K562 (cell line): ENCODE measurements around the gene ZNF74. TPM values are rescaled to one million over a fixed set of nuclear protein-coding genes. Genes with fewer than 3 reads are reported as not detected.
"Not testable (repeated sequence)": the region's sequence is repeated elsewhere in the genome, so short reads cannot be mapped to it uniquely, and the experiment has no call there.

Experiments
- ATAC-seq: fragments of 200-7000 bp; cut with Tn5 transposase; 3 replicates; pipeline ENCODE4 v1.9.1; 2020; ENCODE audit warnings: moderate library complexity
- BruUV-seq: library from RNA; stranded (reverse); fragments of 400-500 nt; replicated peaks from 2 replicates; lab custom pipeline; 2021; lab: Mats Ljungman, UMichigan
- CTCF ChIA-PET: fragments of 300-600 bp; formaldehyde crosslinking; extraction: SDS; loops from one replicate; lab custom pipeline; 2021; ENCODE audit warnings: low intra/inter-chr PET ratio; lab: Yijun Ruan, JAX
- POLR2A ChIA-PET: fragments of 300-600, 350-650 bp; sonication (Branson Sonifier 250); formaldehyde crosslinking; extraction: SDS; loops from one replicate; lab custom pipeline; 2021; ENCODE audit warnings: antibody characterized with exemption, inconsistent platforms; lab: Yijun Ruan, JAX
- DNase-seq, 4 experiments: peaks; one replicate each; pipeline versions ENCODE4 v3.0.0 to v3.0.0-alpha.2; 2011 to 2018; ENCODE audit warnings: low spot score in 3 of 4, mixed read lengths in 3 of 4; ENCODE audit errors: extremely low read depth in 1 of 4
- FAIRE-seq: peaks from 2 replicates; lab custom pipeline; 2011; peaks lifted over from hg19 to GRCh38; lab: Jason Lieb, UNC
- H2AFZ ChIP-seq: 2 replicates; pipeline ENCODE4 v1.6.0; 2011; ENCODE audit warnings: low read depth, low read length, control low read depth, inconsistent platforms
- H3K27ac ChIP-seq: fragments of 200-600 bp; 3 replicates; pipeline ENCODE4 v1.8.0; 2011; ENCODE audit warnings: low read depth, mild to moderate bottlenecking, control low read depth, inconsistent platforms, low read length, moderate library complexity, mixed read lengths; ENCODE audit errors: extremely low read depth
- H3K27me3 ChIP-seq, 2 experiments: fragments of 300-600 bp in 1 of 2; 2 replicates in 1 of 2; 3 replicates in 1 of 2; pipeline versions ENCODE4 v1.6.0 to v1.8.0; 2011; ENCODE audit warnings: inconsistent platforms in 2 of 2, low read length in 2 of 2, mild to moderate bottlenecking in 1 of 2, mixed read lengths in 1 of 2, moderate library complexity in 1 of 2; ENCODE audit not compliant: control insufficient read depth in 2 of 2, insufficient read depth in 2 of 2
- H3K36me3 ChIP-seq: fragments of 300-600 bp; 3 replicates; pipeline ENCODE4 v1.8.0; 2011; ENCODE audit warnings: mild to moderate bottlenecking, low read length, inconsistent platforms; ENCODE audit not compliant: control insufficient read depth, insufficient read depth
- H3K4me1 ChIP-seq, 2 experiments: fragments of 200-600 bp in 1 of 2; replicated peaks in 1 of 2; 2 replicates in 1 of 2; 3 replicates in 1 of 2; pipeline versions ENCODE4 v1.5.1 to v1.8.0; 2011; ENCODE audit warnings: inconsistent platforms in 2 of 2, low read length in 2 of 2, mild to moderate bottlenecking in 1 of 2, mixed read lengths in 1 of 2, moderate library complexity in 1 of 2; ENCODE audit not compliant: control insufficient read depth in 2 of 2, insufficient read depth in 2 of 2
- H3K4me2 ChIP-seq: 2 replicates; pipeline ENCODE4 v1.6.1; 2011; ENCODE audit warnings: low read length, control low read depth, inconsistent platforms, mixed read lengths; ENCODE audit not compliant: insufficient read depth
- H3K4me3 ChIP-seq: fragments of 200-600 bp; sonication (generic), shearing (Covaris generic); 2 replicates; pipeline ENCODE4 v1.5.1; 2016; ENCODE audit warnings: control low read depth, inconsistent platforms
- H3K79me2 ChIP-seq: fragments of 200-600 bp; 3 replicates; pipeline ENCODE4 v1.8.0; 2011; ENCODE audit warnings: low read length, inconsistent platforms; ENCODE audit not compliant: control insufficient read depth, insufficient read depth
- H3K9ac ChIP-seq, 2 experiments: 2 replicates each; pipeline versions ENCODE4 v1.6.0 to v1.6.1; 2011; ENCODE audit warnings: low read depth in 2 of 2, low read length in 2 of 2, control low read depth in 1 of 2, inconsistent platforms in 1 of 2, mild to moderate bottlenecking in 1 of 2, mixed read lengths in 1 of 2; ENCODE audit not compliant: insufficient read depth in 1 of 2
- H3K9me1 ChIP-seq: one replicate; pipeline ENCODE4 v1.6.0; 2011; ENCODE audit warnings: inconsistent platforms, mild to moderate bottlenecking, low read length, moderate library complexity; ENCODE audit not compliant: control insufficient read depth, insufficient read depth
- H3K9me3 ChIP-seq: replicated peaks from 2 replicates; pipeline ENCODE4 v1.5.1; 2011; ENCODE audit warnings: low read depth, low read length, inconsistent platforms; ENCODE audit not compliant: control insufficient read depth, insufficient read depth
- H4K20me1 ChIP-seq: replicated peaks from 2 replicates; pipeline ENCODE4 v1.6.1; 2011; ENCODE audit warnings: low read length, inconsistent platforms, mixed read lengths; ENCODE audit not compliant: control insufficient read depth, insufficient read depth
- TSC22D4 ChIP-seq: fragments of 450-650 bp; IDR thresholded peaks from 2 replicates; pipeline ENCODE4 v1.6.1; 2016; ENCODE audit warnings: missing genetic modification characterization, missing biosample characterization, control low read depth
- ZNF778 ChIP-seq: fragments of 450-650 bp; formaldehyde crosslinking; IDR thresholded peaks from 2 replicates; pipeline ENCODE4 v1.4.0; 2020; ENCODE audit warnings: mild to moderate bottlenecking, moderate library complexity
- WGBS: fragments of 100-300 bp; shearing (Covaris generic); methylation state at CpG from one replicate; pipeline ENCODE4 v1.1.6; 2016; ENCODE audit warnings: low coverage, mixed read lengths; ENCODE audit not compliant: insufficient coverage; ENCODE audit errors: missing lambda C conversion rate; 5-methylcytosine and 5-hydroxymethylcytosine counted together
- in situ Hi-C: fragments of 300-500 bp; cut with MboI; formaldehyde crosslinking; loops from 4 replicates; pipeline ENCODE4 v1.15.0; 2018; ENCODE audit warnings: inconsistent platforms, mixed read lengths
- intact Hi-C: fragments of 100-400 bp; cut with micrococcal nuclease; formaldehyde crosslinking; loops from 2 replicates; pipeline ENCODE4 v1.14.2; 2022
- polyA plus RNA-seq, 8 experiments: library from polyadenylated mRNA; depleted of rRNA in 4 of 8; stranded (reverse) in 5 of 8; unstranded in 3 of 8; fragments of >200 nt; fragmentation: Nextera tagmentation in 2 of 8; fragmentation: Illumina TruSeq in 1 of 8; extraction: Ambion mirVana in 2 of 8; extraction: Trizol in 1 of 8; gene quantifications; 2 replicates each; pipeline versions ENCODE4 v1.2.1 to v1.2.3, GENCODE V29; 2011 to 2014; ENCODE audit warnings: inconsistent platforms in 1 of 8, missing spikeins in 1 of 8
- total RNA-seq, 7 experiments: library from RNA; depleted of rRNA in 6 of 7; stranded (reverse); fragments of >200 nt in 6 of 7; fragmentation: Illumina TruSeq in 2 of 7; extraction: Trizol in 2 of 7; gene quantifications; 2 replicates each; pipeline versions ENCODE4 v1.2.1 to v1.2.3, GENCODE V29; 2011 to 2021; ENCODE audit warnings: low replicate concordance in 1 of 7
- TF ChIP-seq, protein P1 (sequence below): sonication (generic); formaldehyde crosslinking; IDR thresholded peaks from 2 replicates; pipeline ENCODE4 v1.8.0; 2022; ENCODE audit warnings: missing genetic modification reagents, mild to moderate bottlenecking, borderline replicate concordance
- TF ChIP-seq, protein P2 (sequence below), 2 experiments: fragments of 450-650 bp; IDR thresholded peaks; 2 replicates each; pipeline ENCODE4 v1.6.1; 2018; ENCODE audit warnings: mild to moderate bottlenecking in 2 of 2, low read depth in 1 of 2; ENCODE audit not compliant: partially characterized antibody in 2 of 2

ZNF74 gene
- total and polyA plus RNA-seq, 9 of the 15 experiments (the other 6 are each of a cell fraction or from before 2014, with no cell fraction given), result 2.4 to 53.5 (median 31.5) TPM

- H3K27ac ChIP-seq, H3K9me1 ChIP-seq, H3K36me3 ChIP-seq, H2AFZ ChIP-seq, H4K20me1 ChIP-seq, H3K79me2 ChIP-seq, H3K4me3 ChIP-seq, H3K27me3 ChIP-seq, BruUV-seq, ATAC-seq, FAIRE-seq, H3K9ac ChIP-seq, DNase-seq, H3K4me2 ChIP-seq, H3K9me3 ChIP-seq: not testable (repeated sequence)
- in situ Hi-C loops, result loop anchor here (5.0 to 25.0 kb wide), 3 partner anchors 157 to 1878 kb away; partner anchors contain the start of gene TMEM191B
- ChIA-PET POLR2A (interaction anchor here (0.8 to 1.2 kb wide), 2 partner anchors 19 to 22 kb away, joined by 3 read pairs; no protein-coding TSS in a partner anchor), CTCF (interaction anchor here (1.5 to 4.6 kb wide), 2 partner anchors 80 to 156 kb away, joined by 6 to 35 read pairs; partner anchors contain the start of gene KLHL22)
- TF ChIP-seq TSC22D4 (peak; percentile 35; the same call in 1 of the 2 replicates), ZNF778 (0 out of 2 replicates have a peak, but pooled peaks have one; percentile 20)
- TF ChIP-seq, protein P1, sequence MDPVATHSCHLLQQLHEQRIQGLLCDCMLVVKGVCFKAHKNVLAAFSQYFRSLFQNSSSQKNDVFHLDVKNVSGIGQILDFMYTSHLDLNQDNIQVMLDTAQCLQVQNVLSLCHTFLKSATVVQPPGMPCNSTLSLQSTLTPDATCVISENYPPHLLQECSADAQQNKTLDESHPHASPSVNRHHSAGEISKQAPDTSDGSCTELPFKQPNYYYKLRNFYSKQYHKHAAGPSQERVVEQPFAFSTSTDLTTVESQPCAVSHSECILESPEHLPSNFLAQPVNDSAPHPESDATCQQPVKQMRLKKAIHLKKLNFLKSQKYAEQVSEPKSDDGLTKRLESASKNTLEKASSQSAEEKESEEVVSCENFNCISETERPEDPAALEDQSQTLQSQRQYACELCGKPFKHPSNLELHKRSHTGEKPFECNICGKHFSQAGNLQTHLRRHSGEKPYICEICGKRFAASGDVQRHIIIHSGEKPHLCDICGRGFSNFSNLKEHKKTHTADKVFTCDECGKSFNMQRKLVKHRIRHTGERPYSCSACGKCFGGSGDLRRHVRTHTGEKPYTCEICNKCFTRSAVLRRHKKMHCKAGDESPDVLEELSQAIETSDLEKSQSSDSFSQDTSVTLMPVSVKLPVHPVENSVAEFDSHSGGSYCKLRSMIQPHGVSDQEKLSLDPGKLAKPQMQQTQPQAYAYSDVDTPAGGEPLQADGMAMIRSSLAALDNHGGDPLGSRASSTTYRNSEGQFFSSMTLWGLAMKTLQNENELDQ (CRISPR knock-in tag), result 0 out of 2 replicates have a peak, but pooled peaks have one; percentile 68
- TF ChIP-seq, protein P2, sequence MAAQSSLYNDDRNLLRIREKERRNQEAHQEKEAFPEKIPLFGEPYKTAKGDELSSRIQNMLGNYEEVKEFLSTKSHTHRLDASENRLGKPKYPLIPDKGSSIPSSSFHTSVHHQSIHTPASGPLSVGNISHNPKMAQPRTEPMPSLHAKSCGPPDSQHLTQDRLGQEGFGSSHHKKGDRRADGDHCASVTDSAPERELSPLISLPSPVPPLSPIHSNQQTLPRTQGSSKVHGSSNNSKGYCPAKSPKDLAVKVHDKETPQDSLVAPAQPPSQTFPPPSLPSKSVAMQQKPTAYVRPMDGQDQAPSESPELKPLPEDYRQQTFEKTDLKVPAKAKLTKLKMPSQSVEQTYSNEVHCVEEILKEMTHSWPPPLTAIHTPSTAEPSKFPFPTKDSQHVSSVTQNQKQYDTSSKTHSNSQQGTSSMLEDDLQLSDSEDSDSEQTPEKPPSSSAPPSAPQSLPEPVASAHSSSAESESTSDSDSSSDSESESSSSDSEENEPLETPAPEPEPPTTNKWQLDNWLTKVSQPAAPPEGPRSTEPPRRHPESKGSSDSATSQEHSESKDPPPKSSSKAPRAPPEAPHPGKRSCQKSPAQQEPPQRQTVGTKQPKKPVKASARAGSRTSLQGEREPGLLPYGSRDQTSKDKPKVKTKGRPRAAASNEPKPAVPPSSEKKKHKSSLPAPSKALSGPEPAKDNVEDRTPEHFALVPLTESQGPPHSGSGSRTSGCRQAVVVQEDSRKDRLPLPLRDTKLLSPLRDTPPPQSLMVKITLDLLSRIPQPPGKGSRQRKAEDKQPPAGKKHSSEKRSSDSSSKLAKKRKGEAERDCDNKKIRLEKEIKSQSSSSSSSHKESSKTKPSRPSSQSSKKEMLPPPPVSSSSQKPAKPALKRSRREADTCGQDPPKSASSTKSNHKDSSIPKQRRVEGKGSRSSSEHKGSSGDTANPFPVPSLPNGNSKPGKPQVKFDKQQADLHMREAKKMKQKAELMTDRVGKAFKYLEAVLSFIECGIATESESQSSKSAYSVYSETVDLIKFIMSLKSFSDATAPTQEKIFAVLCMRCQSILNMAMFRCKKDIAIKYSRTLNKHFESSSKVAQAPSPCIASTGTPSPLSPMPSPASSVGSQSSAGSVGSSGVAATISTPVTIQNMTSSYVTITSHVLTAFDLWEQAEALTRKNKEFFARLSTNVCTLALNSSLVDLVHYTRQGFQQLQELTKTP (IDR thresholded peaks at IDR 0.05; ENCODE audit: low read depth in 1 of 2, partially characterized antibody in 2 of 2), result peak in 1 of 2 experiments; percentile 97
- intact Hi-C loops, result loop anchor here (5.0 to 10.0 kb wide), 4 partner anchors 172 to 327 kb away; partner anchors contain the start of gene CCDC188
- 4% methylated on average over 3 of the region's 3 CpGs for WGBS
- H3K4me1 ChIP-seq, result peaks cover 9 to 11% of the 10 kb centered on the region in 2 experiments
These were observed 21.7 kb downstream of the ZNF74 start for GRCh38 chr22:20415699-20416098.
